HCT116 (cell line): ENCODE data around the gene SNAP29.

ENCODE experiments used
- CEBPB ChIP-seq: IDR thresholded peaks from 2 replicates; pipeline ENCODE4 v1.6.1; 2012; ENCODE audit warnings: low read depth
- CTCF ChIP-seq, 3 experiments: fragments of 200-600 bp in 1 of 3; sonication (generic) in 1 of 3; IDR thresholded peaks in 2 of 3; conservative IDR thresholded peaks in 1 of 3; 2 replicates each; pipeline ENCODE4 v1.5.1; 2012 to 2017; ENCODE audit warnings: low read depth in 2 of 3, low read length in 2 of 3, antibody characterized with exemption in 1 of 3, borderline replicate concordance in 1 of 3, control low read depth in 1 of 3, mild to moderate bottlenecking in 1 of 3, mixed read lengths in 1 of 3, mixed run types in 1 of 3, moderate library complexity in 1 of 3; ENCODE audit not compliant: insufficient read depth in 1 of 3
- EGR1 ChIP-seq: IDR thresholded peaks from 2 replicates; pipeline ENCODE4 v1.6.1; 2012; ENCODE audit warnings: low read depth
- ELF1 ChIP-seq: IDR thresholded peaks from 2 replicates; pipeline ENCODE4 v1.6.1; 2012; ENCODE audit warnings: low read depth, borderline replicate concordance
- EZH2 ChIP-seq: fragments of 200-600 bp; sonication (generic); IDR thresholded peaks from 2 replicates; pipeline ENCODE4 v1.6.1; 2017; ENCODE audit warnings: antibody characterized with exemption, mixed run types
- EZH2phosphoT487 ChIP-seq: fragments of 200-600 bp; IDR thresholded peaks from 2 replicates; pipeline ENCODE4 v1.6.1; 2018; ENCODE audit warnings: antibody characterized with exemption, borderline replicate concordance
- MAX ChIP-seq: IDR thresholded peaks from 2 replicates; pipeline ENCODE4 v1.6.1; 2012
- POLR2A ChIP-seq: IDR thresholded peaks from 2 replicates; pipeline ENCODE4 v1.7.0; 2011; ENCODE audit warnings: borderline replicate concordance; ENCODE audit not compliant: insufficient read depth, insufficient read length; ENCODE audit errors: extremely low read depth
- REST ChIP-seq: IDR thresholded peaks from 2 replicates; pipeline ENCODE4 v1.6.1; 2012; ENCODE audit warnings: low read depth
- SP1 ChIP-seq: IDR thresholded peaks from 2 replicates; pipeline ENCODE4 v1.6.1; 2012; ENCODE audit warnings: low read depth

- TF ChIP-seq CTCF (IDR thresholded peaks at IDR 0.05 in 2 of 3, conservative IDR thresholded peaks at IDR 0.05 in 1 of 3; ENCODE audit: borderline replicate concordance in 1 of 3, insufficient read depth in 1 of 3, low read depth in 2 of 3, low read length in 2 of 3) (no peak), EZH2 (no peak), REST (no peak), SP1 (no peak), POLR2A (no peak), MAX (no peak), EZH2phosphoT487 (no peak), CEBPB (no peak), EGR1 (no peak), ELF1 (no peak)
Observed at GRCh38 chr22:20865875-20866445, 7.2 kb downstream of the SNAP29 start.
